Mesothelial cell of epicardium (in vitro differentiated cells): Measurements from ENCODE around the gene ABCA7. TPM values are rescaled to one million over a fixed set of nuclear protein-coding genes. Genes with fewer than 3 reads are reported as not detected.

ENCODE experiments used
- DNase-seq, 2 experiments: peaks; one replicate each; pipeline ENCODE4 v3.0.0; 2021; ENCODE audit warnings: low spot score in 2 of 2; ENCODE audit not compliant: unreplicated experiment in 2 of 2
- H3K27ac Mint-ChIP-seq: 2 replicates; pipeline ENCODE4 v1.8.0; 2021; ENCODE audit warnings: mixed read lengths
- H3K27me3 Mint-ChIP-seq: 2 replicates; pipeline ENCODE4 v1.8.0; 2021; ENCODE audit warnings: low read depth, mixed read lengths
- H3K36me3 Mint-ChIP-seq: 2 replicates; pipeline ENCODE4 v1.8.0; 2021; ENCODE audit warnings: mixed read lengths
- H3K4me1 Mint-ChIP-seq: 2 replicates; pipeline ENCODE4 v1.8.0; 2021; ENCODE audit warnings: mixed read lengths
- H3K4me3 Mint-ChIP-seq: 2 replicates; pipeline ENCODE4 v1.8.0; 2021; ENCODE audit warnings: mild to moderate bottlenecking, moderate library complexity, mixed read lengths
- H3K9me3 Mint-ChIP-seq: 2 replicates; pipeline ENCODE4 v1.8.0; 2021; ENCODE audit warnings: mixed read lengths
- CTCF ChIP-seq: fragments of 200-600 bp; sonication (generic); IDR thresholded peaks from one replicate; pipeline ENCODE4 v1.5.0; 2021; ENCODE audit warnings: antibody characterized with exemption; ENCODE audit not compliant: unreplicated experiment
- total RNA-seq: library from RNA; stranded (reverse); gene quantifications from 3 replicates; pipeline ENCODE4 v1.2.1, GENCODE V29; 2021

ABCA7 gene
- total RNA-seq, 1 donor from 2014 or later = 22.5 TPM

GRCh38 chr19:1067341-1067957 is 27.5 kb downstream of the ABCA7 start:
- Mint-ChIP-seq H3K4me1 (peaks cover 18% of the 10 kb centered on the region), H3K27ac (no peak overlapping the region), H3K36me3 (no peaks in the 10 kb centered on the region), H3K4me3 (peak overlapping the region; percentile 36), H3K9me3 (no peaks in the 10 kb centered on the region), H3K27me3 (peaks cover 48% of the 10 kb centered on the region)
- no peak for TF ChIP-seq CTCF
- no peak for DNase-seq

- peaks cover 52% of the 10 kb centered on the region for H3K27me3 Mint-ChIP-seq
- H3K4me3 Mint-ChIP-seq = peak overlapping the region; percentile 40
- peaks cover 18% of the 10 kb centered on the region for H3K4me1 Mint-ChIP-seq
- H3K36me3 Mint-ChIP-seq = no peaks in the 10 kb centered on the region
- TF ChIP-seq CTCF = no peak
- no peak overlapping the region for H3K27ac Mint-ChIP-seq
- DNase-seq = no peak
- no peaks in the 10 kb centered on the region for H3K9me3 Mint-ChIP-seq
These were observed 28.4 kb downstream of the ABCA7 start for GRCh38 chr19:1068009-1069001.

- no peak for DNase-seq
- no peak overlapping the region for H3K27ac Mint-ChIP-seq
- no peak for TF ChIP-seq CTCF
- H3K4me1 Mint-ChIP-seq = peaks cover 18% of the 10 kb centered on the region
- no peaks in the 10 kb centered on the region for H3K36me3 Mint-ChIP-seq
- peaks cover 52% of the 10 kb centered on the region for H3K27me3 Mint-ChIP-seq
- H3K4me3 Mint-ChIP-seq = peak overlapping the region; percentile 40
- H3K9me3 Mint-ChIP-seq = no peaks in the 10 kb centered on the region
These were observed 29.3 kb downstream of the ABCA7 start for GRCh38 chr19:1069009-1069779.

- Mint-ChIP-seq H3K4me1 (peaks cover 12% of the 10 kb centered on the region), H3K27me3 (peaks cover 46% of the 10 kb centered on the region), H3K9me3 (no peaks in the 10 kb centered on the region), H3K36me3 (no peaks in the 10 kb centered on the region), H3K27ac (no peak overlapping the region), H3K4me3 (no peak overlapping the region)
- TF ChIP-seq CTCF = no peak
- DNase-seq = no peak
These were observed 30.6 kb downstream of the ABCA7 start for GRCh38 chr19:1070576-1070930.

GRCh38 chr19:1070931-1071791 is 31.3 kb downstream of the ABCA7 start:
- no peak for TF ChIP-seq CTCF
- Mint-ChIP-seq H3K27me3 (peaks cover 43% of the 10 kb centered on the region), H3K4me1 (peaks cover 6% of the 10 kb centered on the region), H3K27ac (peak overlapping the region; percentile 43), H3K36me3 (no peaks in the 10 kb centered on the region), H3K9me3 (no peaks in the 10 kb centered on the region), H3K4me3 (peak overlapping the region; percentile 52)
- DNase-seq = no peak
